WTC11 (cell line): ENCODE measurements around the gene RND3. TPM values are rescaled to one million over a fixed set of nuclear protein-coding genes. Genes with fewer than 3 reads are reported as not detected.
A peak's percentile ranks its signal among the peaks of the same experiment; 100 is the strongest.

Source experiments
- ATAC-seq: fragments of 200-7000 bp; cut with Tn5 transposase; 2 replicates; pipeline ENCODE4 v1.10.0; 2021; ENCODE audit warnings: mild to moderate bottlenecking, moderate library complexity
- CTCF ChIA-PET: fragments of 300-600 bp; sonication (Branson Sonifier 250); formaldehyde crosslinking; loops from one replicate; lab custom pipeline; 2021; ENCODE audit warnings: antibody characterized with exemption; lab: Charles Lee
- POLR2A ChIA-PET: fragments of 350-600 bp; sonication (Branson Sonifier 250); formaldehyde crosslinking; loops from one replicate; lab custom pipeline; 2021; ENCODE audit warnings: antibody characterized with exemption; lab: Charles Lee
- DNase-seq: peaks from one replicate; pipeline ENCODE4 v3.0.0; 2021; ENCODE audit warnings: low spot score
- H3K27ac Mint-ChIP-seq: 2 replicates; pipeline ENCODE4 v1.8.0; 2021; ENCODE audit warnings: mixed read lengths
- H3K27me3 Mint-ChIP-seq: 2 replicates; pipeline ENCODE4 v1.8.0; 2021; ENCODE audit warnings: low read depth, mild to moderate bottlenecking, moderate library complexity, mixed read lengths
- H3K36me3 Mint-ChIP-seq: 2 replicates; pipeline ENCODE4 v1.8.0; 2021; ENCODE audit warnings: mixed read lengths
- H3K4me1 Mint-ChIP-seq: 2 replicates; pipeline ENCODE4 v1.8.0; 2022; ENCODE audit warnings: mixed read lengths
- H3K4me3 Mint-ChIP-seq: 2 replicates; pipeline ENCODE4 v1.8.0; 2021; ENCODE audit warnings: mild to moderate bottlenecking, moderate library complexity, mixed read lengths
- H3K9me3 Mint-ChIP-seq: 2 replicates; pipeline ENCODE4 v1.8.0; 2021; ENCODE audit warnings: mixed read lengths
- CREB1 ChIP-seq: sonication (generic); formaldehyde crosslinking; IDR thresholded peaks from 2 replicates; pipeline ENCODE4 v1.8.0; 2023; ENCODE audit warnings: mild to moderate bottlenecking, missing genetic modification reagents
- E2F1 ChIP-seq: sonication (generic); formaldehyde crosslinking; IDR thresholded peaks from 2 replicates; pipeline ENCODE4 v1.8.0; 2022; ENCODE audit warnings: mild to moderate bottlenecking, missing genetic modification reagents
- EMX1 ChIP-seq: fragments of 250-450 bp; sonication (Bioruptor Pico); IDR thresholded peaks from 2 replicates; pipeline ENCODE4 v1.8.0; 2021; ENCODE audit warnings: mild to moderate bottlenecking
- ESRRA ChIP-seq: sonication (generic); formaldehyde crosslinking; IDR thresholded peaks from 2 replicates; pipeline ENCODE4 v1.8.1; 2022; ENCODE audit warnings: mild to moderate bottlenecking, missing genetic modification reagents, borderline replicate concordance
- FOXP1 ChIP-seq: sonication (generic); formaldehyde crosslinking; IDR thresholded peaks from 2 replicates; pipeline ENCODE4 v1.8.0; 2022; ENCODE audit warnings: missing genetic modification reagents, mild to moderate bottlenecking, moderate library complexity, borderline replicate concordance
- IRF1 ChIP-seq: sonication (generic); formaldehyde crosslinking; IDR thresholded peaks from 2 replicates; pipeline ENCODE4 v1.8.0; 2023; ENCODE audit warnings: missing genetic modification reagents
- KAT7 ChIP-seq: sonication (generic); formaldehyde crosslinking; IDR thresholded peaks from 2 replicates; pipeline ENCODE4 v1.8.1; 2023; ENCODE audit warnings: missing genetic modification reagents, mild to moderate bottlenecking, borderline replicate concordance
- NFATC4 ChIP-seq: fragments of 250-450 bp; sonication (Bioruptor Pico); IDR thresholded peaks from 2 replicates; pipeline ENCODE4 v1.9.0; 2021; ENCODE audit warnings: mild to moderate bottlenecking
- NR3C1 ChIP-seq: sonication (generic); formaldehyde crosslinking; conservative IDR thresholded peaks from 2 replicates; pipeline ENCODE4 v1.8.1; 2023; ENCODE audit warnings: low read depth, mild to moderate bottlenecking, missing genetic modification reagents
- OVOL2 ChIP-seq: fragments of 250-450 bp; sonication (Bioruptor Pico); IDR thresholded peaks from 2 replicates; pipeline ENCODE4 v1.9.0; 2021; ENCODE audit warnings: mild to moderate bottlenecking, borderline replicate concordance
- SMAD3 ChIP-seq: sonication (generic); formaldehyde crosslinking; IDR thresholded peaks from 2 replicates; pipeline ENCODE4 v1.8.0; 2022; ENCODE audit warnings: missing genetic modification reagents, mild to moderate bottlenecking, borderline replicate concordance
- SP1 ChIP-seq: sonication (generic); formaldehyde crosslinking; conservative IDR thresholded peaks from 2 replicates; pipeline ENCODE4 v1.8.1; 2022; ENCODE audit warnings: missing genetic modification reagents
- TEAD1 ChIP-seq: sonication (generic); formaldehyde crosslinking; IDR thresholded peaks from 2 replicates; pipeline ENCODE4 v1.8.0; 2022; ENCODE audit warnings: mild to moderate bottlenecking, missing genetic modification reagents
- ZNF317 ChIP-seq: sonication (generic); formaldehyde crosslinking; IDR thresholded peaks from 2 replicates; pipeline ENCODE4 v1.8.1; 2023; ENCODE audit warnings: low read depth, mild to moderate bottlenecking, moderate library complexity, missing genetic modification reagents, borderline replicate concordance
- ZNF423 ChIP-seq: fragments of 250-450 bp; sonication (Bioruptor Pico); IDR thresholded peaks from 2 replicates; pipeline ENCODE4 v2.1.2; 2022; ENCODE audit warnings: mild to moderate bottlenecking, moderate library complexity
- ZNF512 ChIP-seq: sonication (generic); formaldehyde crosslinking; IDR thresholded peaks from 2 replicates; pipeline ENCODE4 v1.8.1; 2022; ENCODE audit warnings: missing genetic modification reagents, borderline replicate concordance
- total RNA-seq: library from RNA; stranded (reverse); gene quantifications from 3 replicates; pipeline ENCODE4 v1.2.3, GENCODE V29; 2021
- TF ChIP-seq, protein P1 (sequence below): fragments of 250-450 bp; sonication (Bioruptor Pico); IDR thresholded peaks from 2 replicates; pipeline ENCODE4 v1.9.0; 2021; ENCODE audit warnings: moderate library complexity, mild to moderate bottlenecking, inconsistent platforms, borderline replicate concordance
- TF ChIP-seq, protein P2 (sequence below): sonication (generic); formaldehyde crosslinking; IDR thresholded peaks from 2 replicates; pipeline ENCODE4 v1.8.1; 2022; ENCODE audit warnings: mild to moderate bottlenecking, missing genetic modification reagents, moderate library complexity, borderline replicate concordance
- TF ChIP-seq, protein P3 (sequence below): sonication (generic); formaldehyde crosslinking; IDR thresholded peaks from 2 replicates; pipeline ENCODE4 v1.8.1; 2023; ENCODE audit warnings: mild to moderate bottlenecking, missing genetic modification reagents, moderate library complexity
- TF ChIP-seq, protein P4 (sequence below): fragments of 250-450 bp; sonication (Bioruptor Pico); conservative IDR thresholded peaks from 2 replicates; pipeline ENCODE4 v1.9.0; 2021; ENCODE audit warnings: mild to moderate bottlenecking
- TF ChIP-seq, protein P5 (sequence below): sonication (generic); formaldehyde crosslinking; conservative IDR thresholded peaks from 2 replicates; pipeline ENCODE4 v1.8.1; 2023; ENCODE audit warnings: mild to moderate bottlenecking, low read depth, missing genetic modification reagents, moderate library complexity

Gene RND3
- total RNA-seq, 1 experiment from 2014 or later = 64.4 TPM

GRCh38 chr2:150485114-150485870 lies 2.2 kb downstream of the RND3 start (continued):
- TF ChIP-seq ZNF423 (CRISPR knock-in tag) (peak; percentile 47; the same call in 1 of the 2 replicates), NFATC4 (no peak), NR3C1 (CRISPR knock-in tag) (no peak), ZNF317 (CRISPR knock-in tag) (no peak), KAT7 (CRISPR knock-in tag) (no peak), ZNF512 (CRISPR knock-in tag) (no peak), E2F1 (CRISPR knock-in tag) (0 out of 2 replicates have a peak, but pooled peaks have one; percentile 8), FOXP1 (CRISPR knock-in tag) (0 out of 2 replicates have a peak, but pooled peaks have one; percentile 14), OVOL2 (no peak), ESRRA (CRISPR knock-in tag) (0 out of 2 replicates have a peak, but pooled peaks have one; percentile 37)

DNA sequence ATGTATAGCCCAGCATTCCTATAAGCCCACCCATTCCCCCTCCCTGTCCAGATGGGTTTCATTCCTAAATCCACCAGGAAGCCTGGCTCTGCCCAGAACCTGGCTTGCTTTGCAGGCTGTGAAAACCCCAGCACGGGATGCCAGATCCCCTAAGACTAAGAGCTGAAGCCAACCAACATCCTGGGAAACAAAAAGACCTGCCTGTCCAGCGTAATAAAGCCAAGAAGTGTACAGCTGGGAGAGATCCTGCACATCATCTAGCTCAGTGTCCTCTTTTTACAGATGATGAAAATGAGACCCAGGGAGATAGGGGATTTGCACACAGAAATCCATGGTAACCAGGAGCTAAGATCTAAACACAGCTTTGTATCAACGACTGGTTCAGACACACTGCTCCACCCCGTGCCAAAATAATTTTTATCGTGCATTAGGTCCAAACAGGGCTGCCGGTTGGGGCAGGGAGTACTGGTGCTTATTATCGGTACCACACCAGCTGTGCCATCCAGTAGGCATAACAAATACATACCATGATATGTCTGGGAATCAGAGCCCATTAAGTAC lies 2.9 kb downstream of the RND3 start:
- Mint-ChIP-seq H3K27ac (no peak overlapping the region), H3K9me3 (no peaks in the 10 kb centered on the region), H3K4me1 (peaks cover 57% of the 10 kb centered on the region), H3K27me3 (no peaks in the 10 kb centered on the region), H3K4me3 (peak overlapping the region; percentile 97), H3K36me3 (peaks cover 43% of the 10 kb centered on the region)
- ChIA-PET CTCF (interaction anchor here (1.3 kb wide), 1 partner anchor 754 kb away, joined by 4 read pairs; no protein-coding TSS in a partner anchor), POLR2A (no interaction called here)
- DNase-seq (no peak), ATAC-seq (no peak)
- TF ChIP-seq, protein P1, sequence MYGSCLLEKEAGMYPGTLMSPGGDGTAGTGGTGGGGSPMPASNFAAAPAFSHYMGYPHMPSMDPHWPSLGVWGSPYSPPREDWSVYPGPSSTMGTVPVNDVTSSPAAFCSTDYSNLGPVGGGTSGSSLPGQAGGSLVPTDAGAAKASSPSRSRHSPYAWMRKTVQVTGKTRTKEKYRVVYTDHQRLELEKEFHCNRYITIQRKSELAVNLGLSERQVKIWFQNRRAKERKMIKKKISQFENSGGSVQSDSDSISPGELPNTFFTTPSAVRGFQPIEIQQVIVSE = no peak
- TF ChIP-seq, protein P2, sequence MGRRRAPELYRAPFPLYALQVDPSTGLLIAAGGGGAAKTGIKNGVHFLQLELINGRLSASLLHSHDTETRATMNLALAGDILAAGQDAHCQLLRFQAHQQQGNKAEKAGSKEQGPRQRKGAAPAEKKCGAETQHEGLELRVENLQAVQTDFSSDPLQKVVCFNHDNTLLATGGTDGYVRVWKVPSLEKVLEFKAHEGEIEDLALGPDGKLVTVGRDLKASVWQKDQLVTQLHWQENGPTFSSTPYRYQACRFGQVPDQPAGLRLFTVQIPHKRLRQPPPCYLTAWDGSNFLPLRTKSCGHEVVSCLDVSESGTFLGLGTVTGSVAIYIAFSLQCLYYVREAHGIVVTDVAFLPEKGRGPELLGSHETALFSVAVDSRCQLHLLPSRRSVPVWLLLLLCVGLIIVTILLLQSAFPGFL = no peak
- TF ChIP-seq EMX1 (CRISPR knock-in tag) (no peak), SP1 (CRISPR knock-in tag) (no peak), NR3C1 (CRISPR knock-in tag) (no peak), TEAD1 (CRISPR knock-in tag) (no peak), IRF1 (no peak), SMAD3 (no peak), CREB1 (no peak)
- TF ChIP-seq, protein P3, sequence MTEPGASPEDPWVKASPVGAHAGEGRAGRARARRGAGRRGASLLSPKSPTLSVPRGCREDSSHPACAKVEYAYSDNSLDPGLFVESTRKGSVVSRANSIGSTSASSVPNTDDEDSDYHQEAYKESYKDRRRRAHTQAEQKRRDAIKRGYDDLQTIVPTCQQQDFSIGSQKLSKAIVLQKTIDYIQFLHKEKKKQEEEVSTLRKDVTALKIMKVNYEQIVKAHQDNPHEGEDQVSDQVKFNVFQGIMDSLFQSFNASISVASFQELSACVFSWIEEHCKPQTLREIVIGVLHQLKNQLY (CRISPR knock-in tag) = no peak
- TF ChIP-seq, protein P4, sequence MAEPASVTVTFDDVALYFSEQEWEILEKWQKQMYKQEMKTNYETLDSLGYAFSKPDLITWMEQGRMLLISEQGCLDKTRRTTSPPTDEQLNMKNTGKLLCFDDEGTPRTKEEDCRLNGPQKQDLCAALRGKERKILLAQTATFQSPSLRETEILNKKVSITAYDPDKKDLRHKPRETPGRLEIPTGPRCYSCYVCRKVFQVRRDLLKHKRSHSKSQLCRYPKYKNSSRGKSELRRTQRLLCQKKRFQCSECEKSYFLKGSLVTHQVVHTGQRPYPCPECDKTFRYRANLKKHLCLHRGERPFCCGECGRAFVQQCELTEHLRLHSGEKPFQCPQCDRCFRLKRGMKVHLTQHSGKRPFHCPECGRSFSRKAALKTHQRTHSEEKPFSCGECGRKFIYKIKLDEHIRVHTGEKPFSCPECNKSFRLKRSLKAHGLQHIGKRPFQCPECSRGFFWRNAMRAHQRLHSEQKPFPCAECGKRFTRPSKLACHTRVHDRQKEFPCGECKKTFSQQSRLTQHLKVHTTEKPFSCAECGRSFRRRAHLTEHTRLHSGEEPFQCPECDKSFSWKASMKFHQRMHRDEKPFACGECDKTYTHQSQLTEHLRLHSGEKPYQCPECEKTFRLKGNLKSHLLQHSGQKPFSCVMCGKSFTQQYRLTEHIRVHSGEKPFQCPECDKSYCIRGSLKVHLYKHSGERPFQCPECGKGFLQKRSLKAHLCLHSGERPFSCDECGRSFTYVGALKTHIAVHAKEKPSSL (CRISPR knock-in tag) = no peak
- TF ChIP-seq, protein P5, sequence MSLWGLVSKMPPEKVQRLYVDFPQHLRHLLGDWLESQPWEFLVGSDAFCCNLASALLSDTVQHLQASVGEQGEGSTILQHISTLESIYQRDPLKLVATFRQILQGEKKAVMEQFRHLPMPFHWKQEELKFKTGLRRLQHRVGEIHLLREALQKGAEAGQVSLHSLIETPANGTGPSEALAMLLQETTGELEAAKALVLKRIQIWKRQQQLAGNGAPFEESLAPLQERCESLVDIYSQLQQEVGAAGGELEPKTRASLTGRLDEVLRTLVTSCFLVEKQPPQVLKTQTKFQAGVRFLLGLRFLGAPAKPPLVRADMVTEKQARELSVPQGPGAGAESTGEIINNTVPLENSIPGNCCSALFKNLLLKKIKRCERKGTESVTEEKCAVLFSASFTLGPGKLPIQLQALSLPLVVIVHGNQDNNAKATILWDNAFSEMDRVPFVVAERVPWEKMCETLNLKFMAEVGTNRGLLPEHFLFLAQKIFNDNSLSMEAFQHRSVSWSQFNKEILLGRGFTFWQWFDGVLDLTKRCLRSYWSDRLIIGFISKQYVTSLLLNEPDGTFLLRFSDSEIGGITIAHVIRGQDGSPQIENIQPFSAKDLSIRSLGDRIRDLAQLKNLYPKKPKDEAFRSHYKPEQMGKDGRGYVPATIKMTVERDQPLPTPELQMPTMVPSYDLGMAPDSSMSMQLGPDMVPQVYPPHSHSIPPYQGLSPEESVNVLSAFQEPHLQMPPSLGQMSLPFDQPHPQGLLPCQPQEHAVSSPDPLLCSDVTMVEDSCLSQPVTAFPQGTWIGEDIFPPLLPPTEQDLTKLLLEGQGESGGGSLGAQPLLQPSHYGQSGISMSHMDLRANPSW (CRISPR knock-in tag) = no peak
